SK-N-SH (cell line): ENCODE results near the gene HIPK2.

ENCODE experiments used
- CHD2 ChIP-seq: fragments of 150-350 bp; IDR thresholded peaks from 2 replicates; pipeline ENCODE4 v1.6.1; 2018; ENCODE audit warnings: low read length; ENCODE audit not compliant: partially characterized antibody
- EP300 ChIP-seq, 2 experiments: IDR thresholded peaks; 2 replicates each; pipeline versions ENCODE4 v1.4.0 to v1.6.1; 2012; ENCODE audit warnings: borderline replicate concordance in 1 of 2, low read depth in 1 of 2, low read length in 1 of 2
- EZH2phosphoT487 ChIP-seq: fragments of 200-600 bp; sonication (generic); IDR thresholded peaks from 2 replicates; pipeline ENCODE4 v1.6.1; 2017; ENCODE audit warnings: low read depth, mixed run types, mild to moderate bottlenecking, antibody characterized with exemption, moderate library complexity, borderline replicate concordance
- FOXJ3 ChIP-seq: sonication (generic); formaldehyde crosslinking; IDR thresholded peaks from 2 replicates; pipeline ENCODE4 v1.5.1; 2020; ENCODE audit warnings: mild to moderate bottlenecking, missing genetic modification reagents
- GABPA ChIP-seq: IDR thresholded peaks from 2 replicates; pipeline ENCODE4 v1.4.0; 2012; ENCODE audit warnings: low read depth, mild to moderate bottlenecking
- MXI1 ChIP-seq: IDR thresholded peaks from 2 replicates; pipeline ENCODE4 v1.6.1; 2012; ENCODE audit warnings: mild to moderate bottlenecking, low read depth, low read length, improper control_type of control experiment
- NRF1 ChIP-seq: IDR thresholded peaks from 2 replicates; pipeline ENCODE4 v1.6.1; 2012; ENCODE audit warnings: low read depth, mild to moderate bottlenecking, low read length
- POLR2AphosphoS5 ChIP-seq: IDR thresholded peaks from 2 replicates; pipeline ENCODE4 v1.6.1; 2012; ENCODE audit warnings: low read depth, low read length
- RAD21 ChIP-seq: IDR thresholded peaks from 2 replicates; pipeline ENCODE4 v1.6.1; 2012; ENCODE audit warnings: mild to moderate bottlenecking, low read length
- RXRA ChIP-seq: IDR thresholded peaks from 2 replicates; pipeline ENCODE4 v1.4.0; 2012; ENCODE audit warnings: low read depth, mild to moderate bottlenecking, borderline replicate concordance
- TCF12 ChIP-seq: IDR thresholded peaks from 2 replicates; pipeline ENCODE4 v1.4.0; 2012
- TF ChIP-seq, protein P1 (sequence below): fragments of 200-600 bp; sonication (generic); IDR thresholded peaks from 2 replicates; pipeline ENCODE4 v1.6.1; 2017; ENCODE audit warnings: antibody characterized with exemption, mild to moderate bottlenecking, moderate library complexity
- TF ChIP-seq, protein P2 (sequence below): IDR thresholded peaks from 2 replicates; pipeline ENCODE4 v1.6.1; 2012; ENCODE audit warnings: mild to moderate bottlenecking, low read depth, low read length, moderate library complexity

DNA sequence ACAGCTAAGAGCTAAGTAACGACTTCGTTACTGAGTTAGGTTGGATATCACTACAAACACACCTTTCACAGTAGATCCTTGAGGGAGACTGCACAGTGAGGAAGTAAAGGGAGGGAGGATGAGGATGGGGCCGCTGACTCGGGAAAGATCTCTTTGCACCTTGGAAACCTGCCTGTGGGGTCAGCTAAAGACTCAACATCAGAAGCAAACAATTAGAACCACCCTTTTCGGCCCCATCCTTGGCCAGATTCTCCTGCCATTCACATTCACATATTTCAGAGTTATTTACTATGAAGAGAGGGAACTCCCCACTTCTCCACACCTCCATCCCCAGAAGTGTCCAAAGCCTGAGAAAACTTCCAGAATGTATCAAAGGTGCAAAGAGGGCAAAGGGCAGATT is 207.2 kb downstream of the HIPK2 start:
- TF ChIP-seq, protein P1, sequence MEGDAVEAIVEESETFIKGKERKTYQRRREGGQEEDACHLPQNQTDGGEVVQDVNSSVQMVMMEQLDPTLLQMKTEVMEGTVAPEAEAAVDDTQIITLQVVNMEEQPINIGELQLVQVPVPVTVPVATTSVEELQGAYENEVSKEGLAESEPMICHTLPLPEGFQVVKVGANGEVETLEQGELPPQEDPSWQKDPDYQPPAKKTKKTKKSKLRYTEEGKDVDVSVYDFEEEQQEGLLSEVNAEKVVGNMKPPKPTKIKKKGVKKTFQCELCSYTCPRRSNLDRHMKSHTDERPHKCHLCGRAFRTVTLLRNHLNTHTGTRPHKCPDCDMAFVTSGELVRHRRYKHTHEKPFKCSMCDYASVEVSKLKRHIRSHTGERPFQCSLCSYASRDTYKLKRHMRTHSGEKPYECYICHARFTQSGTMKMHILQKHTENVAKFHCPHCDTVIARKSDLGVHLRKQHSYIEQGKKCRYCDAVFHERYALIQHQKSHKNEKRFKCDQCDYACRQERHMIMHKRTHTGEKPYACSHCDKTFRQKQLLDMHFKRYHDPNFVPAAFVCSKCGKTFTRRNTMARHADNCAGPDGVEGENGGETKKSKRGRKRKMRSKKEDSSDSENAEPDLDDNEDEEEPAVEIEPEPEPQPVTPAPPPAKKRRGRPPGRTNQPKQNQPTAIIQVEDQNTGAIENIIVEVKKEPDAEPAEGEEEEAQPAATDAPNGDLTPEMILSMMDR: no peak
- TF ChIP-seq TCF12 (no peak), GABPA (no peak), RAD21 (no peak), EZH2phosphoT487 (no peak), MXI1 (no peak), NRF1 (no peak), RXRA (no peak), POLR2AphosphoS5 (no peak), EP300 (IDR thresholded peaks at IDR 0.05; ENCODE audit: borderline replicate concordance in 1 of 2, low read depth in 1 of 2, low read length in 1 of 2) (no peak), CHD2 (no peak), FOXJ3 (no peak)
- TF ChIP-seq, protein P2, sequence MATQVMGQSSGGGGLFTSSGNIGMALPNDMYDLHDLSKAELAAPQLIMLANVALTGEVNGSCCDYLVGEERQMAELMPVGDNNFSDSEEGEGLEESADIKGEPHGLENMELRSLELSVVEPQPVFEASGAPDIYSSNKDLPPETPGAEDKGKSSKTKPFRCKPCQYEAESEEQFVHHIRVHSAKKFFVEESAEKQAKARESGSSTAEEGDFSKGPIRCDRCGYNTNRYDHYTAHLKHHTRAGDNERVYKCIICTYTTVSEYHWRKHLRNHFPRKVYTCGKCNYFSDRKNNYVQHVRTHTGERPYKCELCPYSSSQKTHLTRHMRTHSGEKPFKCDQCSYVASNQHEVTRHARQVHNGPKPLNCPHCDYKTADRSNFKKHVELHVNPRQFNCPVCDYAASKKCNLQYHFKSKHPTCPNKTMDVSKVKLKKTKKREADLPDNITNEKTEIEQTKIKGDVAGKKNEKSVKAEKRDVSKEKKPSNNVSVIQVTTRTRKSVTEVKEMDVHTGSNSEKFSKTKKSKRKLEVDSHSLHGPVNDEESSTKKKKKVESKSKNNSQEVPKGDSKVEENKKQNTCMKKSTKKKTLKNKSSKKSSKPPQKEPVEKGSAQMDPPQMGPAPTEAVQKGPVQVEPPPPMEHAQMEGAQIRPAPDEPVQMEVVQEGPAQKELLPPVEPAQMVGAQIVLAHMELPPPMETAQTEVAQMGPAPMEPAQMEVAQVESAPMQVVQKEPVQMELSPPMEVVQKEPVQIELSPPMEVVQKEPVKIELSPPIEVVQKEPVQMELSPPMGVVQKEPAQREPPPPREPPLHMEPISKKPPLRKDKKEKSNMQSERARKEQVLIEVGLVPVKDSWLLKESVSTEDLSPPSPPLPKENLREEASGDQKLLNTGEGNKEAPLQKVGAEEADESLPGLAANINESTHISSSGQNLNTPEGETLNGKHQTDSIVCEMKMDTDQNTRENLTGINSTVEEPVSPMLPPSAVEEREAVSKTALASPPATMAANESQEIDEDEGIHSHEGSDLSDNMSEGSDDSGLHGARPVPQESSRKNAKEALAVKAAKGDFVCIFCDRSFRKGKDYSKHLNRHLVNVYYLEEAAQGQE: no peak
